ENCODE results near the gene EFNA5. TPM values are rescaled to one million over a fixed set of nuclear protein-coding genes. Genes with fewer than 3 reads are reported as not detected.

Gene EFNA5
- total and polyA plus RNA-seq, 2 of the 8 experiments (the other 6 are each of a cell fraction or from before 2014, with no cell fraction given) = 9.6 to 21.8 TPM

DNA sequence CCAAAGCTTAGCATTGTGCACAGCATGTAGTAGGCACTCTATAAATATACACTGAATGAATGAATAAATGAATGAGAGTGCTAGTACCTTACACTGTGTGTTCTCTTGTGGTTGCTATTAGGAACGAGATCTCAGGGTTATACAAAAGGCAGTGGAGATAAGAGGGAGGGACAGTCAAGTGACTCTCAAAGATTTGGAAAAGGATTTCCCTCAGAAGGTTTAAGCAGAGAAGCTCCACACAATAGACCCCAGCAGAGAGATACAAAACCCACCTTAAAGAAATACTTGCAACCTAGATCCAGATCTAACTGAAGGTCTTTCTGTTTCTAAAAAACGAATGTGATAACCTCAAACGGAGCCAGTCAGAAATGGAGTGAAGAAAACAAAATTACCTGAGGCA is 11.8 kb upstream of the EFNA5 start:
- DNase-seq (ENCODE audit: low read depth in 1 of 2, low spot score in 2 of 2) (no peak), FAIRE-seq (no peak)
- Histone ChIP-seq H3K18ac (ENCODE audit: extremely low read depth, low read length) (no peak overlapping the region), H4K91ac (replicated peaks; ENCODE audit: insufficient read length, low read length) (no peak overlapping the region), H2BK20ac (ENCODE audit: low read length) (no peak overlapping the region), H3K9ac (replicated peaks in 1 of 4; ENCODE audit: extremely low read depth in 1 of 4, low read depth in 3 of 4, low read length in 3 of 4) (no peak overlapping the region), H2BK5ac (ENCODE audit: low read depth, low read length) (no peak overlapping the region), H3K79me1 (ENCODE audit: low read depth, low read length) (no peaks in the 10 kb centered on the region), H3K56ac (replicated peaks; ENCODE audit: insufficient read length, low read depth, low read length) (no peak overlapping the region), H3K23me2 (ENCODE audit: low read depth, low read length) (no peaks in the 10 kb centered on the region), H3K14ac (ENCODE audit: insufficient read length) (no peak overlapping the region), H3K27me3 (replicated peaks in 1 of 4; ENCODE audit: control insufficient read depth in 3 of 4, extremely low read depth in 1 of 4, insufficient read depth in 3 of 4, low read length in 3 of 4) (no peaks in the 10 kb centered on the region), H4K8ac (ENCODE audit: extremely low read depth, insufficient read depth, low read length) (no peak overlapping the region), H3K23ac (ENCODE audit: insufficient read length) (no peak overlapping the region), H3K4ac (replicated peaks; ENCODE audit: insufficient read length, low read depth, low read length) (no peak overlapping the region), H3K4me2 (ENCODE audit: insufficient read depth in 1 of 2, low read depth in 2 of 2, low read length in 2 of 2) (no peak overlapping the region), H3K9me3 (ENCODE audit: insufficient read depth in 2 of 2, low read depth in 1 of 2, low read length in 1 of 2) (no peaks in the 10 kb centered on the region), H2BK12ac (ENCODE audit: low read depth, low read length) (no peak overlapping the region), H3K4me1 (replicated peaks in 1 of 4; ENCODE audit: control insufficient read depth in 3 of 4, insufficient read depth in 4 of 4, low read length in 3 of 4) (no peaks in the 10 kb centered on the region; a peak in 1 of 7 replicates), H3K79me2 (ENCODE audit: control insufficient read depth in 1 of 2, insufficient read depth in 2 of 2, low read length in 2 of 2) (no peaks in the 10 kb centered on the region), H2BK15ac (ENCODE audit: low read length) (no peak overlapping the region), H3K27ac (ENCODE audit: low read depth, low read length) (no peak overlapping the region), H2BK120ac (replicated peaks; ENCODE audit: low read depth, low read length) (no peak overlapping the region), H2AK5ac (ENCODE audit: low read depth, low read length) (no peak overlapping the region), H3K36me3 (ENCODE audit: control insufficient read depth in 2 of 4, insufficient read depth in 4 of 4, low read length in 3 of 4) (no peaks in the 10 kb centered on the region), H3K4me3 (ENCODE audit: extremely low read depth in 1 of 4, insufficient read depth in 2 of 4, low read depth in 3 of 4, low read length in 4 of 4) (no peak overlapping the region), H2AFZ (ENCODE audit: low read length) (no peak overlapping the region), H4K20me1 (replicated peaks in 1 of 2; ENCODE audit: control insufficient read depth in 1 of 2, insufficient read depth in 2 of 2, low read length in 2 of 2) (no peaks in the 10 kb centered on the region), H4K5ac (ENCODE audit: insufficient read length, low read depth, low read length) (no peak overlapping the region)
- POLR2A ChIA-PET (ENCODE audit: partially characterized antibody) = no interaction called here
- CTCF ChIA-PET (ENCODE audit: partially characterized antibody) = interaction anchor here (1.0 to 1.7 kb wide), 3 partner anchors 14 to 419 kb away, joined by 3 to 6 read pairs (median 3); no protein-coding TSS in a partner anchor
- 88% methylated on average over 3 of the region's 3 CpGs; no CpG with 5 or more reads in 1 of the 2 experiments for WGBS, 2 experiments (ENCODE audit: extremely low coverage in 1 of 2, insufficient coverage in 1 of 2, insufficient read length in 1 of 2, insufficient replicate concordance in 2 of 2, low coverage in 1 of 2, low lambda C conversion rate in 2 of 2, missing lambda C conversion rate in 1 of 2)
- TF ChIP-seq TAF1 (IDR thresholded peaks at IDR 0.05; ENCODE audit: low read depth, low read length) (no peak), SIN3A (conservative IDR thresholded peaks at IDR 0.05 in 1 of 2, IDR thresholded peaks at IDR 0.05 in 1 of 2; ENCODE audit: low read depth in 1 of 2, low read length in 2 of 2) (no peak), EP300 (IDR thresholded peaks at IDR 0.05; ENCODE audit: borderline replicate concordance in 1 of 2, low read depth in 2 of 2, low read length in 2 of 2) (no peak), KDM4A (IDR thresholded peaks at IDR 0.05; ENCODE audit: low read depth, low read length, severe bottlenecking) (no peak), RXRA (IDR thresholded peaks at IDR 0.05; ENCODE audit: insufficient read depth, low read depth, low read length) (no peak), ASH2L (IDR thresholded peaks at IDR 0.05; ENCODE audit: low read length) (no peak), CTBP2 (IDR thresholded peaks at IDR 0.05; ENCODE audit: borderline replicate concordance, insufficient read depth, insufficient read length, low read length) (no peak), POU5F1 (IDR thresholded peaks at IDR 0.05; ENCODE audit: low read depth, low read length) (no peak)
- TF ChIP-seq, protein P1, sequence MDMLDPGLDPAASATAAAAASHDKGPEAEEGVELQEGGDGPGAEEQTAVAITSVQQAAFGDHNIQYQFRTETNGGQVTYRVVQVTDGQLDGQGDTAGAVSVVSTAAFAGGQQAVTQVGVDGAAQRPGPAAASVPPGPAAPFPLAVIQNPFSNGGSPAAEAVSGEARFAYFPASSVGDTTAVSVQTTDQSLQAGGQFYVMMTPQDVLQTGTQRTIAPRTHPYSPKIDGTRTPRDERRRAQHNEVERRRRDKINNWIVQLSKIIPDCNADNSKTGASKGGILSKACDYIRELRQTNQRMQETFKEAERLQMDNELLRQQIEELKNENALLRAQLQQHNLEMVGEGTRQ (IDR thresholded peaks at IDR 0.05; ENCODE audit: low read length) = no peak
- TF ChIP-seq, protein P2, sequence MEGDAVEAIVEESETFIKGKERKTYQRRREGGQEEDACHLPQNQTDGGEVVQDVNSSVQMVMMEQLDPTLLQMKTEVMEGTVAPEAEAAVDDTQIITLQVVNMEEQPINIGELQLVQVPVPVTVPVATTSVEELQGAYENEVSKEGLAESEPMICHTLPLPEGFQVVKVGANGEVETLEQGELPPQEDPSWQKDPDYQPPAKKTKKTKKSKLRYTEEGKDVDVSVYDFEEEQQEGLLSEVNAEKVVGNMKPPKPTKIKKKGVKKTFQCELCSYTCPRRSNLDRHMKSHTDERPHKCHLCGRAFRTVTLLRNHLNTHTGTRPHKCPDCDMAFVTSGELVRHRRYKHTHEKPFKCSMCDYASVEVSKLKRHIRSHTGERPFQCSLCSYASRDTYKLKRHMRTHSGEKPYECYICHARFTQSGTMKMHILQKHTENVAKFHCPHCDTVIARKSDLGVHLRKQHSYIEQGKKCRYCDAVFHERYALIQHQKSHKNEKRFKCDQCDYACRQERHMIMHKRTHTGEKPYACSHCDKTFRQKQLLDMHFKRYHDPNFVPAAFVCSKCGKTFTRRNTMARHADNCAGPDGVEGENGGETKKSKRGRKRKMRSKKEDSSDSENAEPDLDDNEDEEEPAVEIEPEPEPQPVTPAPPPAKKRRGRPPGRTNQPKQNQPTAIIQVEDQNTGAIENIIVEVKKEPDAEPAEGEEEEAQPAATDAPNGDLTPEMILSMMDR (IDR thresholded peaks at IDR 0.05; ENCODE audit: control extremely low read depth in 1 of 3, insufficient read depth in 1 of 3, low read depth in 1 of 3, low read length in 3 of 3) = no peak

Data from H1 (cell line).